ENCODE measurements around the gene C1orf53. TPM values are rescaled to one million over a fixed set of nuclear protein-coding genes. Genes with fewer than 3 reads are reported as not detected.

The C1orf53 gene
- polyA plus RNA-seq, 1 donor from 2014 or later = 2.6 TPM

DNA sequence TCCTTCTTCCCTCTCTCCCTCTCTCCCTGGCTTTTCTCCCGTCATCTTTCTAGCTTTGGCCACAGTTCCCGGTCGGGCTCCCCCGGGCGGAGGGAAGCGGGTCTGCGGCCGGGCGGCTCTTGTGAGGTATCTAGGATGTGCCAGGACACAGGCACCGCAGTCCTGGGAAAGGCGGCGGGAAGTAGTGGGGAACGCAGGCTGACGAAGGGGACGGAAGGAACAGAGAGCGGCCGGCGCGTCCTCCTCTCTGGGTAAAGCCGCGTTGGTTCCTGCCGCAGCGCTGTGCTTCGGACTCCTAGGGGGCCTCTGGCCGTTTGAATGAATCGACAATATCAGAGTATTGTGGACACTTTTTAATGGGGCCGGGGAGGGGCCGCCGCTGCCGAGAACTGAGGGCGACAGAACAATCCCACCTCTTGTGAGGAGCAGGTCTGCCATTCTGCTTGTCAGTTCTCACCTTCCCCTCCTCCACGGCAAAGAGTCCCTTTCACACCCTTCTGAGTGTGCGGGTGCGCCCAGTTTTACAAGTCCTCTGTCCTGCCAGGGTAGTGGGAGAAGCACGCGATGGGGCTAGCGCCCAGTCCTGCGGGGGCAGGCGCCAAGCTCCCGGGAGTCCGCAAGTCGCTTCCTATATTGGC, 13.6 kb downstream of the C1orf53 start:
- H3K4me3 ChIP-seq (ENCODE audit: low read length) = peak overlapping the region; percentile 61
- TF ChIP-seq, protein P1, sequence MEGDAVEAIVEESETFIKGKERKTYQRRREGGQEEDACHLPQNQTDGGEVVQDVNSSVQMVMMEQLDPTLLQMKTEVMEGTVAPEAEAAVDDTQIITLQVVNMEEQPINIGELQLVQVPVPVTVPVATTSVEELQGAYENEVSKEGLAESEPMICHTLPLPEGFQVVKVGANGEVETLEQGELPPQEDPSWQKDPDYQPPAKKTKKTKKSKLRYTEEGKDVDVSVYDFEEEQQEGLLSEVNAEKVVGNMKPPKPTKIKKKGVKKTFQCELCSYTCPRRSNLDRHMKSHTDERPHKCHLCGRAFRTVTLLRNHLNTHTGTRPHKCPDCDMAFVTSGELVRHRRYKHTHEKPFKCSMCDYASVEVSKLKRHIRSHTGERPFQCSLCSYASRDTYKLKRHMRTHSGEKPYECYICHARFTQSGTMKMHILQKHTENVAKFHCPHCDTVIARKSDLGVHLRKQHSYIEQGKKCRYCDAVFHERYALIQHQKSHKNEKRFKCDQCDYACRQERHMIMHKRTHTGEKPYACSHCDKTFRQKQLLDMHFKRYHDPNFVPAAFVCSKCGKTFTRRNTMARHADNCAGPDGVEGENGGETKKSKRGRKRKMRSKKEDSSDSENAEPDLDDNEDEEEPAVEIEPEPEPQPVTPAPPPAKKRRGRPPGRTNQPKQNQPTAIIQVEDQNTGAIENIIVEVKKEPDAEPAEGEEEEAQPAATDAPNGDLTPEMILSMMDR (IDR thresholded peaks at IDR 0.05; ENCODE audit: poor library complexity, severe bottlenecking) = peak; percentile 62
- no peak for TF ChIP-seq TAF1 (IDR thresholded peaks at IDR 0.05; ENCODE audit: low read depth)
- TF ChIP-seq RAD21 (conservative IDR thresholded peaks at IDR 0.05) = peak; percentile 54
- TF ChIP-seq SMC3 (conservative IDR thresholded peaks at IDR 0.05; ENCODE audit: poor library complexity) = peak; percentile 62
- TF ChIP-seq POLR2AphosphoS5 (IDR thresholded peaks at IDR 0.05) = no peak
- TF ChIP-seq, protein P2, sequence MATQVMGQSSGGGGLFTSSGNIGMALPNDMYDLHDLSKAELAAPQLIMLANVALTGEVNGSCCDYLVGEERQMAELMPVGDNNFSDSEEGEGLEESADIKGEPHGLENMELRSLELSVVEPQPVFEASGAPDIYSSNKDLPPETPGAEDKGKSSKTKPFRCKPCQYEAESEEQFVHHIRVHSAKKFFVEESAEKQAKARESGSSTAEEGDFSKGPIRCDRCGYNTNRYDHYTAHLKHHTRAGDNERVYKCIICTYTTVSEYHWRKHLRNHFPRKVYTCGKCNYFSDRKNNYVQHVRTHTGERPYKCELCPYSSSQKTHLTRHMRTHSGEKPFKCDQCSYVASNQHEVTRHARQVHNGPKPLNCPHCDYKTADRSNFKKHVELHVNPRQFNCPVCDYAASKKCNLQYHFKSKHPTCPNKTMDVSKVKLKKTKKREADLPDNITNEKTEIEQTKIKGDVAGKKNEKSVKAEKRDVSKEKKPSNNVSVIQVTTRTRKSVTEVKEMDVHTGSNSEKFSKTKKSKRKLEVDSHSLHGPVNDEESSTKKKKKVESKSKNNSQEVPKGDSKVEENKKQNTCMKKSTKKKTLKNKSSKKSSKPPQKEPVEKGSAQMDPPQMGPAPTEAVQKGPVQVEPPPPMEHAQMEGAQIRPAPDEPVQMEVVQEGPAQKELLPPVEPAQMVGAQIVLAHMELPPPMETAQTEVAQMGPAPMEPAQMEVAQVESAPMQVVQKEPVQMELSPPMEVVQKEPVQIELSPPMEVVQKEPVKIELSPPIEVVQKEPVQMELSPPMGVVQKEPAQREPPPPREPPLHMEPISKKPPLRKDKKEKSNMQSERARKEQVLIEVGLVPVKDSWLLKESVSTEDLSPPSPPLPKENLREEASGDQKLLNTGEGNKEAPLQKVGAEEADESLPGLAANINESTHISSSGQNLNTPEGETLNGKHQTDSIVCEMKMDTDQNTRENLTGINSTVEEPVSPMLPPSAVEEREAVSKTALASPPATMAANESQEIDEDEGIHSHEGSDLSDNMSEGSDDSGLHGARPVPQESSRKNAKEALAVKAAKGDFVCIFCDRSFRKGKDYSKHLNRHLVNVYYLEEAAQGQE (IDR thresholded peaks at IDR 0.05; ENCODE audit: borderline replicate concordance) = peak; percentile 11
- peak; percentile 57 for TF ChIP-seq EZH2 (IDR thresholded peaks at IDR 0.05; ENCODE audit: borderline replicate concordance, insufficient read depth, low read length, poor library complexity, severe bottlenecking)
- no peak for TF ChIP-seq EP300 (conservative IDR thresholded peaks at IDR 0.05; ENCODE audit: poor library complexity, severe bottlenecking)

DNA sequence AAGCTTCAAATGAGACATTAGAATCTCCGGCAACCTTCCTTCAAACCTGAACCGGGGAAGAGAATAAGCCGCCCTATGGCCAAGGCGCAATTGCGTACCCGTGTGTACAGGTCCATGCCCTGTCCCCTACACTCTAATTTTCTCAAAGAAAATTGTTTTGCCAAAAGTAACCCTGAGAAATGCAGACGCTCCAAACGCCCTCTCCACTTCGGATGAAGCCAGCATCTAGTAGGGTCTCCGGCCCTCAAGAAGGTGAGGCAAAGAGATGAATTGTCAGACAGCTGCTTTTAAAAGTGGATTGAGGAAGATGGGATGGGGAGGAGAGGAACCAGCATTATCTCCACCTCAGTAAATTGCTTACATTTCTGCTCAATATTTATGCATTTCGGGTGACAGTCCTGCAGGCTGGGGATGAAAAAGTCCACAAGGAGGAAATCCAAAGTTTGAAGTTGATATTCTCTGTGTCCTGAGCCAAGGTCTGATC, 14.1 kb downstream of the C1orf53 start:
- Histone ChIP-seq H3K4me2 (ENCODE audit: low read length) (no peak overlapping the region), H3K9me2 (ENCODE audit: insufficient read depth, low read length) (no peaks in the 10 kb centered on the region), H3K27me3 (ENCODE audit: insufficient read depth, low read depth, low read length) (peaks cover 100% of the 10 kb centered on the region), H3K4me3 (ENCODE audit: low read length) (peak overlapping the region; percentile 61), H3K9me3 (ENCODE audit: low read length) (no peaks in the 10 kb centered on the region), H3K79me2 (replicated peaks; ENCODE audit: insufficient read depth, low read length) (no peaks in the 10 kb centered on the region), H3K9ac (ENCODE audit: low read length) (no peak overlapping the region), H4K20me1 (ENCODE audit: insufficient read depth) (no peaks in the 10 kb centered on the region), H3K36me3 (ENCODE audit: insufficient read depth, low read length) (no peaks in the 10 kb centered on the region), H3K27ac (ENCODE audit: low read length) (no peak overlapping the region), H2AFZ (ENCODE audit: low read depth, low read length) (no peak overlapping the region), H3F3A (ENCODE audit: insufficient read depth, low read length, poor library complexity, severe bottlenecking) (no peaks in the 10 kb centered on the region)
- no peak for TF ChIP-seq TAF1 (IDR thresholded peaks at IDR 0.05; ENCODE audit: low read depth)
- peak; percentile 6 for TF ChIP-seq POLR2AphosphoS5 (IDR thresholded peaks at IDR 0.05)
- TF ChIP-seq, protein P1 (IDR thresholded peaks at IDR 0.05; ENCODE audit: poor library complexity, severe bottlenecking) = no peak

More for the DNA sequence above, 13.6 kb downstream of the C1orf53 start:
- Histone ChIP-seq H3K9me3 (ENCODE audit: low read length) (no peaks in the 10 kb centered on the region), H2AFZ (ENCODE audit: low read depth, low read length) (no peak overlapping the region), H3K36me3 (ENCODE audit: insufficient read depth, low read length) (no peaks in the 10 kb centered on the region), H3F3A (ENCODE audit: insufficient read depth, low read length, poor library complexity, severe bottlenecking) (no peaks in the 10 kb centered on the region), H3K9me2 (ENCODE audit: insufficient read depth, low read length) (no peaks in the 10 kb centered on the region), H3K27ac (ENCODE audit: low read length) (no peak overlapping the region), H3K4me2 (ENCODE audit: low read length) (peak overlapping the region; percentile 50), H4K20me1 (ENCODE audit: insufficient read depth) (no peaks in the 10 kb centered on the region), H3K27me3 (ENCODE audit: insufficient read depth, low read depth, low read length) (peaks cover 100% of the 10 kb centered on the region), H3K9ac (ENCODE audit: low read length) (no peak overlapping the region), H3K79me2 (replicated peaks; ENCODE audit: insufficient read depth, low read length) (no peaks in the 10 kb centered on the region)
